Measurements from ENCODE around the gene OLIG3.

OLIG3 gene

DNA sequence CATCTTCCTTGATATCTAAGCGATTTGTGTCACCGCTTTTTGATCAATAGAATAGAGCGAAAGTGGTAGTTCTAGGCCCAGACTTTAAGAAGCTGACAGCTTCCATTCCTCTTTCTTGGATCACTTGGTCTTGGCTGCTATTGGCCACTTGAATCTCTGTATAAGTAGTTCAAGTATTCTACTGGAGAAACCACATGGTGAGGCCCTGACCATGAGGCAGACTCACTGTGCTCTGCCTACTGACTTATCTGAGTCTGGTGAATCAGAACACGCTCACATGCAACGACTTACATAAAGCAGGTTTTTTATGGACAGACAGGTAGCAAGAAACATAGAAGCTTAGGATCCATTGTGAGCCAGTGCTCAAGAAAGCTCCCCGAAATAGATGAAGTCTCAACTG lies 27.0 kb downstream of the OLIG3 start:
- Mint-ChIP-seq H3K27me3 (ENCODE audit: low read depth) (peaks cover 37% of the 10 kb centered on the region), H3K4me1 (ENCODE audit: low read depth) (no peaks in the 10 kb centered on the region), H3K4me3 (no peak overlapping the region), H3K27ac (no peak overlapping the region), H3K9me3 (no peaks in the 10 kb centered on the region), H3K36me3 (ENCODE audit: low read depth) (no peaks in the 10 kb centered on the region)
- DNase-seq (ENCODE audit: low spot score), result no peak

DNA sequence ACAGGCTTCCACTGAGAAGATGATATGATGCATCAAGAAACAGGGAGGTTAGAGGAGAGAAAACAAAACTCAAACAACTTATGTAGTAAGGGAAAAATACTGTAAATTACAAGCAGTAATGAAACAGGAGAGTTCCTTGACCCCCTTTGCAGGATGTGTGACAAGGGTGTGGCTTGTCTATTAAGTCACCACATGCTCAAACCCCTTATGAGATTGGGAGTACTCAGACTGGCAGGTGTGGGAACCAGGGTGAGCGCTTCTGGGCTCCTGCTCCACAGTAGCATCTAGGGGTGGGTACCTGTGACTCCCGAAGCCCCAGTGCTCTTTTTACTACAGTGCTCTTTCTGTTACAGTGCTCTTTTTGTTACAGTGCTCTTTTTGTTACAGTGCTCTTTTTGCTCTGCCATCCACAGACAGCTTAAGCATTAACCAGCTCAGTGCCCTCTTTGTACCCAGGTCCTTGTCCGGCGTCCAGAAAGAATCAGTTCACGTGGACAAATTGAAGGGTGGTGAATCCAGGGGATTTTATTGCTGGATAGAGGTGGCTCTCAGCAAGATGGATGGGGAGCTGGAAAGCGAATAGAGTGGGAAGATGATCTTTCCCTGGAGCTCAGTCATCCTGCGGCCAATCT lies 28.7 kb downstream of the OLIG3 start:
- H3K27me3 Mint-ChIP-seq (ENCODE audit: low read depth), result peaks cover 29% of the 10 kb centered on the region
- no peak for DNase-seq (ENCODE audit: low spot score)
- no peak overlapping the region for H3K4me3 Mint-ChIP-seq
- H3K27ac Mint-ChIP-seq, result no peak overlapping the region
- no peaks in the 10 kb centered on the region for H3K4me1 Mint-ChIP-seq (ENCODE audit: low read depth)
- no peaks in the 10 kb centered on the region for H3K36me3 Mint-ChIP-seq (ENCODE audit: low read depth)
- no peaks in the 10 kb centered on the region for H3K9me3 Mint-ChIP-seq

DNA sequence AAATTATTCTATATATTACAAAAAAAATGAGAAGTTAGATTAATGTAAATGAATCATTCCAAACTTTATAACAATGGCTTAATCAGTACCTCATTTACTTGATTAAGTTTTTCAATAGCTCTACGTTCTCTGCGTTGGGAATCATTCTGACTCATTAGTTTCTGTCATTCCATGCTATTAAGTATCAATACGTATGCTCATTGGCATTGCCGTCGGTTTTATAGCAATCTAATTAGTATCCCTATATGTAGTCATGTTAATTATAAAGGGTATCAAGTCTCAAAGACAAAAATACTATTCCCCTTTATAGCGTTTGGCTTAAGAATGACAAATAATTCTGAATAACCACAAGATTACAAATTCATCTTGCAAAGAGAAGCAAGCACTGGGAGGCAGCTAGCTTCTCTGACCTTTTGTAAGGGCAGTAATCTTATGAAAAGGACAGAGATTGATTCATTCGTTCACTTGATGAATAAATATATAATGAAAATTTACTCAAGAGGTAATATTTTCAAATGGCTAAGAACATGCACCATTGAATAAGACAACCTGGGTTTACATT lies 41.8 kb downstream of the OLIG3 start:
- no peak for DNase-seq (ENCODE audit: low spot score)
- H3K27me3 Mint-ChIP-seq (ENCODE audit: low read depth), result peaks cover 21% of the 10 kb centered on the region
- H3K9me3 Mint-ChIP-seq, result no peaks in the 10 kb centered on the region
- no peaks in the 10 kb centered on the region for H3K4me1 Mint-ChIP-seq (ENCODE audit: low read depth)
- H3K4me3 Mint-ChIP-seq, result no peak overlapping the region
- H3K27ac Mint-ChIP-seq, result no peak overlapping the region
- H3K36me3 Mint-ChIP-seq (ENCODE audit: low read depth), result no peaks in the 10 kb centered on the region

DNA sequence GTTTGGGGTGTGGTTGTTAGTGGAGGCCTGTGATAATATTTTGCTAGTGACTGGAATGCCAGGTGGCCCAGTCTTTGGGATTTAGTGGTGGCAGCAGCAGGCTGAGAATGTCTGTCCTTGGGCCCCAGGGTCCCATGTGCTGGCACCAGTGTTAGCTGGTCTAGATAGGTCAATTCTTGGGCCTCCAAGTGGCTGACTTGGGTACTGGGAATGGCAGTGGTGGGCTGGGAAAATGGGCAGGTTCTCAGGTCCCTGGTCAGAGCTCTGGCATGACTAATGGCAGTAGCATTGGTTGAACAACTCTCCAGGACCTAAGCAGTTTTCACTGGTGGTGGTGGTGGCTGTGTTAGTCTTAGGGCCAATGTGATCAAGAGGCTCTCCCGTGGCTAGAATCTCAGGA lies 50.3 kb downstream of the OLIG3 start:
- peaks cover 9% of the 10 kb centered on the region for H3K4me1 Mint-ChIP-seq (ENCODE audit: low read depth)
- no peak overlapping the region for H3K4me3 Mint-ChIP-seq
- DNase-seq (ENCODE audit: low spot score), result no peak
- H3K9me3 Mint-ChIP-seq, result no peaks in the 10 kb centered on the region
- H3K27ac Mint-ChIP-seq, result no peak overlapping the region
- peaks cover 40% of the 10 kb centered on the region for H3K27me3 Mint-ChIP-seq (ENCODE audit: low read depth)
- no peaks in the 10 kb centered on the region for H3K36me3 Mint-ChIP-seq (ENCODE audit: low read depth)

All from T-helper 2 cell treated with Interferon-gamma antibody and Interleukin-4, amounts not matched to agents 5 μg/mL and 100 μg/mL, for 36 hours (primary cell).